Gastrocnemius medialis (tissue), 4 donors: Measurements from ENCODE around the gene MIPOL1. TPM values are rescaled to one million over a fixed set of nuclear protein-coding genes. Genes with fewer than 3 reads are reported as not detected.

Experiments
- ATAC-seq, 2 donors: fragments of 150-250 bp; one replicate each; pipeline ENCODE4 v1.9.1; 2016
- DNase-seq, 2 donors: peaks; one replicate each; pipeline ENCODE4 v3.0.0-alpha.2; 2019
- H3K27ac ChIP-seq, 4 donors: fragments of 200-600 bp; sonication (generic); 1 replicate in 1 of 4; 2 replicates in 3 of 4; pipeline ENCODE4 v1.5.1; 2016 to 2018; ENCODE audit warnings: mild to moderate bottlenecking in 2 of 4, moderate library complexity in 1 of 4
- H3K27me3 ChIP-seq, 3 donors: fragments of 200-600 bp; sonication (generic) in 2 of 3; 1 replicate in 1 of 3; 2 replicates in 2 of 3; pipeline versions ENCODE4 v1.5.1 to v1.6.0; 2016 to 2019; ENCODE audit warnings: mild to moderate bottlenecking in 1 of 3, moderate library complexity in 1 of 3
- H3K36me3 ChIP-seq, 2 donors: fragments of 200-600 bp; sonication (generic) in 1 of 2; one replicate each; pipeline ENCODE4 v1.5.1; 2017 to 2018
- H3K4me1 ChIP-seq, 2 donors: fragments of 200-600 bp; sonication (generic) in 1 of 2; one replicate each; pipeline ENCODE4 v1.5.1; 2016 to 2017; ENCODE audit warnings: mild to moderate bottlenecking in 2 of 2
- H3K4me3 ChIP-seq, 4 donors: fragments of 200-600 bp; sonication (generic) in 3 of 4; 1 replicate in 1 of 4; 2 replicates in 3 of 4; pipeline ENCODE4 v1.5.1; 2016 to 2019; ENCODE audit warnings: mild to moderate bottlenecking in 2 of 4
- H3K9me3 ChIP-seq, 3 donors: fragments of 200-600 bp; sonication (generic) in 2 of 3; 1 replicate in 1 of 3; 2 replicates in 2 of 3; pipeline ENCODE4 v1.5.1; 2016 to 2019
- CTCF ChIP-seq, 5 experiments: fragments of 450-650 bp in 3 of 5; fragments of 200-600 bp in 2 of 5; sonication (generic) in 2 of 5; IDR thresholded peaks in 4 of 5; conservative IDR thresholded peaks in 1 of 5; 1 replicate in 4 of 5; 2 replicates in 1 of 5; pipeline ENCODE4 v1.5.1; 2016 to 2019; ENCODE audit warnings: antibody characterized with exemption in 5 of 5, mild to moderate bottlenecking in 3 of 5, moderate library complexity in 3 of 5
- POLR2A ChIP-seq, 2 donors: fragments of 450-650 bp; IDR thresholded peaks; one replicate each; pipeline ENCODE4 v1.6.1; 2017; ENCODE audit warnings: antibody characterized with exemption in 2 of 2, mild to moderate bottlenecking in 2 of 2, moderate library complexity in 2 of 2
- in situ Hi-C, 4 donors: fragments of 200-750 bp; cut with MboI; loops; one replicate each; pipeline versions ENCODE4 v1.15.0 to v1.8.0; 2017; ENCODE audit warnings: low sequenced_read_pairs in 4 of 4
- intact Hi-C: fragments of 100-400 bp; cut with DNase I; formaldehyde crosslinking; loops from one replicate; pipeline ENCODE4 v1.15.1; 2023; ENCODE audit warnings: low total_unique reads
- total RNA-seq, 4 donors: library from RNA; depleted of rRNA; stranded (reverse); fragments of >200 nt; gene quantifications; one replicate each; pipeline versions ENCODE4 v1.1.0 to v1.2.3, GENCODE V29; 2016

MIPOL1 gene
- total RNA-seq, 4 donors from 2014 or later: 3.1 to 13.7 (median 4.1) TPM

DNA sequence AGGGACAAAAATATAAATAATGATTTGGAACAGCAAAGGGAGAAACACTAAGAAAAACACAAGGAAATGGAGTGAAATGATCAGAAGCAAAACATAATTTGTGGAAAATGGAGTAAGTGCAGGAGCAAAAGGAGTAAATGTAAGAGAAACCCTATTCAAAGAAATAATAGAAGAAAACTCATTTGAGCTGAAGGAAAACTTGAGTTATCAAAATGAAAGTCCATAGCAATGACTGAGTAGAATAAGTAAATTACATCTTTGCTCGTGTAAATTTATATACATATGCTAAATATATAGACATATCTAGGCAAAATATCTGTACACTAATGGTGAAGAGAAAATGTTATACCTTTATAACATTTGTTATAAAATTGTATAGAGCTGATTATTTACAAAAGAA, 203.4 kb downstream of the MIPOL1 start:
- no peak for DNase-seq

DNA sequence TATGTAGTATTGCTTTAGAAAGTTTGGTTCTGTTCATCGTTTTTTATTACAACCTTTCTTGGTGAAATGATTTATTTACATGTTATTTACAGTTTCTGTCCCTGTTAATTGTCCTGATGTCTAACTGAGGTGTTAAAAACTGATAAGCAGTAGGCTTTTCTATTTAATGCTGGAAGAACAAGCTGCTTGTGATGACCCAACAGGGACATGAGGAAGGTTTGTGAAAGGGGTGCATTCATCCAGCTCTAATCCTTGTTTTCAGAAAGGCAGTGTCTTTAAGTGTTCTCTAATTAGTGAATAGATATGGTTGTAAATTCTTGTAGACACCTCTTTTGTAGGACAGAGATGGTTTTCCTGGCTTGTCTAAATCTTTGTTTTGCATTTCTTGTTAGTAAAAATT, 205.9 kb downstream of the MIPOL1 start:
- Histone ChIP-seq H3K4me1 (no peaks in the 10 kb centered on the region), H3K36me3 (no peaks in the 10 kb centered on the region), H3K9me3 (no peaks in the 10 kb centered on the region), H3K27me3 (no peaks in the 10 kb centered on the region), H3K4me3 (no peak overlapping the region), H3K27ac (no peak overlapping the region)
- in situ Hi-C loops (no loop called here), intact Hi-C loops (no loop called here)
- DNase-seq (no peak), ATAC-seq (no peak)
- TF ChIP-seq CTCF (IDR thresholded peaks at IDR 0.05 in 4 of 5, conservative IDR thresholded peaks at IDR 0.05 in 1 of 5) (no peak), POLR2A (IDR thresholded peaks at IDR 0.05) (no peak)

More for the DNA sequence above, 203.4 kb downstream of the MIPOL1 start:
- Histone ChIP-seq H3K4me1 (no peaks in the 10 kb centered on the region), H3K4me3 (no peak overlapping the region), H3K36me3 (no peaks in the 10 kb centered on the region), H3K27me3 (no peaks in the 10 kb centered on the region), H3K9me3 (no peaks in the 10 kb centered on the region), H3K27ac (no peak overlapping the region)
- intact Hi-C loops: no loop called here
- in situ Hi-C loops: no loop called here
- TF ChIP-seq POLR2A (IDR thresholded peaks at IDR 0.05) (no peak), CTCF (IDR thresholded peaks at IDR 0.05 in 4 of 5, conservative IDR thresholded peaks at IDR 0.05 in 1 of 5) (no peak)
- no peak for ATAC-seq

DNA sequence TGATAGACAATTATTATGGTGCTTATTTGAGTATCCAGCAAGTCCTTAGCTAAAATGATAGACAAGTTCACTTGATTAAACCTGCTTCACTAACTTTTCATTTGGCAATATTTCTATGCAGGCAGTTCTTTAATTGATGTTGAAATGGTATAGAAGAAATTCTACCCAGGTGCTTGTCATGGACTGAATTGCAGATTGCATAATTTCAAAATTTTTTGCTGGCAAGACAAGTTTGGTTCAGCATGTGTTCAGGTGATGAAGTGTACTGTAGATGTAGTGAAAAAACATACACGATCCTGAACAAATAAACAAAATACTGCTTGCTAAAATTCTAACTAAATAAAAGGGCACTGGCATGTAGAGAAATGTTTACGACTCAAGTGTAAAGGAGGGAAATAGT, 208.4 kb downstream of the MIPOL1 start:
- no peaks in the 10 kb centered on the region for H3K9me3 ChIP-seq
- DNase-seq (no peak), ATAC-seq (no peak)
- in situ Hi-C loops: no loop called here
- intact Hi-C loops: no loop called here
- no peak overlapping the region for H3K27ac ChIP-seq
- no peak overlapping the region for H3K4me3 ChIP-seq
- no peaks in the 10 kb centered on the region for H3K36me3 ChIP-seq
- H3K27me3 ChIP-seq: no peaks in the 10 kb centered on the region
- H3K4me1 ChIP-seq: no peaks in the 10 kb centered on the region
- TF ChIP-seq POLR2A (IDR thresholded peaks at IDR 0.05): no peak
- no peak for TF ChIP-seq CTCF (IDR thresholded peaks at IDR 0.05 in 4 of 5, conservative IDR thresholded peaks at IDR 0.05 in 1 of 5)

- Histone ChIP-seq H3K4me1 (no peaks in the 10 kb centered on the region), H3K27ac (no peak overlapping the region), H3K27me3 (no peaks in the 10 kb centered on the region), H3K36me3 (no peaks in the 10 kb centered on the region), H3K9me3 (no peaks in the 10 kb centered on the region), H3K4me3 (no peak overlapping the region)
- no peak for DNase-seq
- in situ Hi-C loops: no loop called here
- TF ChIP-seq CTCF (IDR thresholded peaks at IDR 0.05 in 4 of 5, conservative IDR thresholded peaks at IDR 0.05 in 1 of 5) (no peak), POLR2A (IDR thresholded peaks at IDR 0.05) (no peak)
- intact Hi-C loops: no loop called here
- ATAC-seq: no peak
Measured at GRCh38 chr14:37411079-37411735, 213.5 kb downstream of the MIPOL1 start.

- TF ChIP-seq CTCF (IDR thresholded peaks at IDR 0.05 in 4 of 5, conservative IDR thresholded peaks at IDR 0.05 in 1 of 5) (no peak), POLR2A (IDR thresholded peaks at IDR 0.05) (no peak)
- no peaks in the 10 kb centered on the region for H3K36me3 ChIP-seq
- ATAC-seq (no peak), DNase-seq (no peak)
- H3K27me3 ChIP-seq: no peaks in the 10 kb centered on the region
- in situ Hi-C loops: no loop called here
- H3K27ac ChIP-seq: no peak overlapping the region
- H3K4me1 ChIP-seq: no peaks in the 10 kb centered on the region
- no peak overlapping the region for H3K4me3 ChIP-seq
- intact Hi-C loops: no loop called here
- no peaks in the 10 kb centered on the region for H3K9me3 ChIP-seq
Measured at GRCh38 chr14:37413050-37413449, 215.3 kb downstream of the MIPOL1 start.
